ENCODE measurements around the gene RAD1. TPM values are rescaled to one million over a fixed set of nuclear protein-coding genes. Genes with fewer than 3 reads are reported as not detected.

RAD1 gene
- total RNA-seq, 4 donors from 2014 or later = 9.0 to 14.4 (median 11.6) TPM

DNA sequence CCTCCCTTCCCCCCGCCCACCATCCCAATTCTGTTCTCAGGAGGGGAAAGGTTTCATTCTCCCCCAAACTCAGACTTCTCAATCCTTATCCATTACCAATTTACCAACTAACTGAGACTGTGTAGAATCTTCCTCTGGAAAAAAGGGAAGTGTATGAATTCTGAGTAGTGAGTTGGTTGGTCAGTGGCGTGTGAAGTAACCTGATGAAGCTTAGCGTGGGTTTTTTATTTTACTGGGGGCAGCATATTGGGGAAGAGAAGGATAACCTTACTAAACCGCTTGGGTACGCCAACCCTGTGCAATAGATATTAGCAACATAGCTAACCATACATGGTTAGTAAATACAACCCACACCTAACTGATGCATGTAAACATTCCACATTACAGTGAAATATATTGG, 13.0 kb upstream of the RAD1 start:
- no peak overlapping the region for H3K4me3 ChIP-seq
- H3K9me3 ChIP-seq = no peaks in the 10 kb centered on the region
- DNase-seq = no peak
- no peak for TF ChIP-seq EP300 (IDR thresholded peaks at IDR 0.05; ENCODE audit: low read depth)
- TF ChIP-seq, protein P1, sequence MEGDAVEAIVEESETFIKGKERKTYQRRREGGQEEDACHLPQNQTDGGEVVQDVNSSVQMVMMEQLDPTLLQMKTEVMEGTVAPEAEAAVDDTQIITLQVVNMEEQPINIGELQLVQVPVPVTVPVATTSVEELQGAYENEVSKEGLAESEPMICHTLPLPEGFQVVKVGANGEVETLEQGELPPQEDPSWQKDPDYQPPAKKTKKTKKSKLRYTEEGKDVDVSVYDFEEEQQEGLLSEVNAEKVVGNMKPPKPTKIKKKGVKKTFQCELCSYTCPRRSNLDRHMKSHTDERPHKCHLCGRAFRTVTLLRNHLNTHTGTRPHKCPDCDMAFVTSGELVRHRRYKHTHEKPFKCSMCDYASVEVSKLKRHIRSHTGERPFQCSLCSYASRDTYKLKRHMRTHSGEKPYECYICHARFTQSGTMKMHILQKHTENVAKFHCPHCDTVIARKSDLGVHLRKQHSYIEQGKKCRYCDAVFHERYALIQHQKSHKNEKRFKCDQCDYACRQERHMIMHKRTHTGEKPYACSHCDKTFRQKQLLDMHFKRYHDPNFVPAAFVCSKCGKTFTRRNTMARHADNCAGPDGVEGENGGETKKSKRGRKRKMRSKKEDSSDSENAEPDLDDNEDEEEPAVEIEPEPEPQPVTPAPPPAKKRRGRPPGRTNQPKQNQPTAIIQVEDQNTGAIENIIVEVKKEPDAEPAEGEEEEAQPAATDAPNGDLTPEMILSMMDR (IDR thresholded peaks at IDR 0.05) = no peak
- in situ Hi-C loops (cut with MboI; ENCODE audit: low pct_ligation_motif_present in 1 of 4, low pct_unique_long_range_greater_than_20kb in 1 of 4, low sequenced_read_pairs in 3 of 4) (no loop called here), intact Hi-C loops (cut with DNase I; ENCODE audit: low total_unique reads) (no loop called here)
- 92 to 95% methylated on average over 4 to 5 of the region's 5 CpGs for WGBS, 2 donors (ENCODE audit: low coverage in 1 of 2)
- no peak overlapping the region for H3K27ac ChIP-seq
- no peaks in the 10 kb centered on the region for H3K27me3 ChIP-seq
- H3K4me1 ChIP-seq = peaks cover 13 to 27% (median 15%) of the 10 kb centered on the region in 4 donors
- H3K36me3 ChIP-seq = peaks cover 0 to 18% (median 8%) of the 10 kb centered on the region in 4 donors

DNA sequence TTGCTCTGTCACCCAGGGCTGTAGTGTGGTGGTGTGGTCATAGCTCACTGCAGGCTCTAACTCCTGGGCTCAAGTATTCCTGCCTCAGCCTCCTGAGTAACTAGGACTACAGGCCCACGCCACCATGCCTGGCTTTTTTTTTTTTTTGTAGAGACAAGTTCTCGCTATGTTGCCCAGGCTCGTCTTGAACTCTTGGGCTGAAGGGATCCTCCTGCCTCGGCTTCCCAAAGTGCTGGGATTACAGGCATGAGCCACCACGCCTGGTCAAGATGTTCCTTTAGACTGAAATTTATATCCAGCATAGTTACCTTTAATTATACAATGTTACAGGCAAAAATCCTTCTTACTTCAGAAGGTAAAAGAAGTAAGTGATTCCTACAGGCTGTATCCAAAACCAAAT, 12.5 kb upstream of the RAD1 start:
- H3K4me3 ChIP-seq = no peak overlapping the region
- TF ChIP-seq, protein P1 (IDR thresholded peaks at IDR 0.05) = no peak
- TF ChIP-seq POLR2AphosphoS5 (IDR thresholded peaks at IDR 0.05) (no peak), POLR2A (IDR thresholded peaks at IDR 0.05) (no peak), EP300 (IDR thresholded peaks at IDR 0.05; ENCODE audit: low read depth) (no peak)
- DNase-seq = no peak
- WGBS, 2 donors (ENCODE audit: low coverage in 1 of 2) = 91 to 100% methylated on average over 1 to 5 of the region's 5 CpGs
- no peaks in the 10 kb centered on the region for H3K27me3 ChIP-seq
- H3K27ac ChIP-seq = no peak overlapping the region
- H3K36me3 ChIP-seq = peaks cover 0 to 21% (median 10%) of the 10 kb centered on the region in 4 donors
- intact Hi-C loops (cut with DNase I; ENCODE audit: low total_unique reads) (no loop called here), in situ Hi-C loops (cut with MboI; ENCODE audit: low pct_ligation_motif_present in 1 of 4, low pct_unique_long_range_greater_than_20kb in 1 of 4, low sequenced_read_pairs in 3 of 4) (no loop called here)
- H3K9me3 ChIP-seq = no peaks in the 10 kb centered on the region
- H3K4me1 ChIP-seq = peaks cover 13 to 27% (median 15%) of the 10 kb centered on the region in 4 donors

DNA sequence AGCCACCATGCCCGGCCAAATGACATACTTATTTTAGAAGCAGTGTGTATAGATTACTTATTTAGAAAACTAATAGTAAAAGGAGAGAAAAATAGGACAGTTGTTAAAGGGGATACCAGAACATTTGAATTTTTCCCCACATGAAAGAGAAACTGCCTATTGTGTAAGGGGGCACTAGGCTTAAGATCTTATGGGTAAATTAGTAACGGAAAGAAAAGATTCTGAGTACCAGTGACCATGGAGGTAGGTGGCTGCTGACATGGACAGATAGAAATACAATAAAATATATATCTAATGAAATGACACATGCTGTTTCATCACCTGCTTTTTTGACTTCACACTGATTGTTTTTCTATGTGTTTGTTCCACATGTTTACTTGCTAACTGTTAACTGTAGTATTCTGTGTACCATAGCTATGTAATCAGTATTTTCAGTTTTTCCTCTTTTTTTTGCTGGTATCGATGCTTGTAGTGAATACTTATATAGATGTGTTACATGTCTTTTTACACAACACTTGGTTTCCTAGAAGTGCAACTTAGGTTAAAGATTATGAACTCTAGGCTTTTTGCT, 11.1 kb upstream of the RAD1 start:
- H3K4me1 ChIP-seq = peaks cover 9 to 25% (median 13%) of the 10 kb centered on the region in 4 donors
- H3K4me3 ChIP-seq = no peak overlapping the region
- H3K27ac ChIP-seq = no peak overlapping the region
- H3K36me3 ChIP-seq = peaks cover 0 to 28% (median 13%) of the 10 kb centered on the region in 4 donors
- 89 to 93% methylated on average over 3 of the region's 3 CpGs for WGBS, 2 donors (ENCODE audit: low coverage in 1 of 2)
- TF ChIP-seq POLR2A (IDR thresholded peaks at IDR 0.05) = no peak
- TF ChIP-seq EP300 (IDR thresholded peaks at IDR 0.05; ENCODE audit: low read depth) = no peak
- TF ChIP-seq, protein P1 (IDR thresholded peaks at IDR 0.05) = no peak
- TF ChIP-seq POLR2AphosphoS5 (IDR thresholded peaks at IDR 0.05) = no peak
- no peak for DNase-seq
- intact Hi-C loops (cut with DNase I; ENCODE audit: low total_unique reads) (no loop called here), in situ Hi-C loops (cut with MboI; ENCODE audit: low pct_ligation_motif_present in 1 of 4, low pct_unique_long_range_greater_than_20kb in 1 of 4, low sequenced_read_pairs in 3 of 4) (no loop called here)
- H3K9me3 ChIP-seq = no peaks in the 10 kb centered on the region
- H3K27me3 ChIP-seq = no peaks in the 10 kb centered on the region

DNA sequence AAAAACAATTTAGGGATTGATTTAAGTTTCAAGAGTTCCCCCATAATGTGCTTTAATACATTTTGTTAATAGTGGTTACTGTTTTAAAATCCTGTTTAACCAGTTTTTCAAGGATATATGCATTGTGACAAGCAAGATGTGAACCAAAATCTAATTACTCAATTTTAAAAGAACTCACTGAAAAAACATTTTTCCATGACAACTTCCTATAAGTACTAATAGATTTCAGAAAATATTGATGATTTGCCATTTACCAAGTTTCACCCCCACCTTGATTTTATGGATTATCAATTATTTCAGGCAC, 9.1 kb upstream of the RAD1 start:
- Histone ChIP-seq H3K4me1 (peaks cover 0 to 14% (median 2%) of the 10 kb centered on the region in 4 donors), H3K9me3 (no peaks in the 10 kb centered on the region), H3K27ac (no peak overlapping the region), H3K36me3 (peaks cover 0 to 44% (median 13%) of the 10 kb centered on the region in 4 donors), H3K27me3 (no peaks in the 10 kb centered on the region), H3K4me3 (no peak overlapping the region)
- no peak for TF ChIP-seq POLR2A (IDR thresholded peaks at IDR 0.05)
- TF ChIP-seq POLR2AphosphoS5 (IDR thresholded peaks at IDR 0.05) = no peak
- TF ChIP-seq EP300 (IDR thresholded peaks at IDR 0.05; ENCODE audit: low read depth) = no peak
- TF ChIP-seq, protein P1 (IDR thresholded peaks at IDR 0.05) = no peak
- intact Hi-C loops (cut with DNase I; ENCODE audit: low total_unique reads) (no loop called here), in situ Hi-C loops (cut with MboI; ENCODE audit: low pct_ligation_motif_present in 1 of 4, low pct_unique_long_range_greater_than_20kb in 1 of 4, low sequenced_read_pairs in 3 of 4) (loop anchor here in 3 of 4 donors (25.0 kb wide), 2 partner anchors 912 to 1487 kb away; partner anchors contain the start of genes AMACR (in 2 of the 3) and TARS1 (in 2 of the 3))
- no peak for DNase-seq
